GM21390 (cell line): ENCODE data around the gene HEBP2.
"Not testable (repeated sequence)": the region's sequence is repeated elsewhere in the genome, so short reads cannot be mapped to it uniquely, and the experiment has no call there.

ENCODE experiments used
- ATAC-seq: cut with Tn5 transposase; IDR thresholded peaks from one replicate; pipeline ENCODE4 v1.9.1; 2021; ENCODE audit not compliant: unreplicated experiment

The HEBP2 gene

DNA sequence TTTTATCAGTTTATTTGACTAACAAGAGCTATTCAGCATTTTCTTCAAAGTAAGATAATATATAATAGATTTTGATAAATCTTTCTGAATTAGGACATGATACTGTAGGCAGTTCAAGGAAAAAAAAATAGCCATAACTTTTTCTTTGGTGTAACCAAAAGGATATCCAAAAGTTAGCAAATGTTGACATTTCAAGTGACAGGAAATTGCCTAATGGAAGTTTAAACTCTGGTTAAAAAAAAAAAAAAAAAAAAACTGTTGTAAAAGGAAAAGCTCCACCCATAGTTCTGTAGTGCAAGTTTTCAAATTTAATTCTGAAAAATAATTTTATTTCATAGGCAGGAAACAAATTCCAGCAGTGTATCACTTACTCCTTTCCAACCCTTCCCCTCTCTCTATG lies 18.8 kb downstream of the HEBP2 start:
- no peak for ATAC-seq

DNA sequence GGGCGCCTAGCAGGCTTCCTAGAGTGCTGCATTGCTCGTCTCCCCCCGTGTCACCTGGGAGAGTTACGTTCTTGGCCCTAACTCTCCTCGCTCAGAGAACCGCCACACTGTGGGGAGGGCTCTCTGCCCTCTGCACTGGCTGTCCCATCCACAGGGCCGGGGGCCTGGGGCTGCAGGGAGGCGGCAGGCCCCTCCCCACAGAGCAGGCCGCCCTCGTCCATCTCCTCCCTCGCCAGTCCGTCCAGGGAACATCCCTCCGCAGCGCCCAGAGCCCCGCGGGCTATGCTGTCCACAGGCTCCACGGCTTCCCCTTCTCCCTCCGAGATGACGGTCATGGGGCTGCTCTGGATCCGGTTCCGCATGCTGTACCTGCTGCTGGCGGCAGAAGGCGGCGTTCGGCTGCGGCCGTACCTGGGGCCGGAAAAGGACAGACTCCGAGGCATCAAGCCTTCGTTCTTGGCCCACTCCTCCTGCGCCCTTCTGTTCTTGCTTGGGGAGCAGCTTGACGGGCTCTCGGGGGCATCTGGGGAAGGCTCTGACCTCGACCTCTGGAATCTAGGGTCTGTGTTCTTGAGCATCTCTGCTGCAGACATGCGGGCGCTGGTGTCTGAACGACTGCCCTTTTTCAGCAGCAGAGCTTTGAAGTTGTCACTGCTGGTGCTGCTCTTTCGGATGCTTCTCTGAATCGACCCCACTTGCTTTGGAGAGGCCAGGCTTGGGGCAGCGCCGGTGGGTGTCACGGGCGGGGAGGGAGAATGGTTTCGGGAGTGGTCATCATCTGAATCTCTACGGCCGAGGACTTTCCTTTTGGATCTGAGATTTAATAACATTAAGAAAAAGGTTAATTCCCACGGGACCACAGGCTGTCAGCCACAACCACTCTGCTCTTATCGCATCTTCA lies 20.2 kb downstream of the HEBP2 start:
- ATAC-seq = no peak

DNA sequence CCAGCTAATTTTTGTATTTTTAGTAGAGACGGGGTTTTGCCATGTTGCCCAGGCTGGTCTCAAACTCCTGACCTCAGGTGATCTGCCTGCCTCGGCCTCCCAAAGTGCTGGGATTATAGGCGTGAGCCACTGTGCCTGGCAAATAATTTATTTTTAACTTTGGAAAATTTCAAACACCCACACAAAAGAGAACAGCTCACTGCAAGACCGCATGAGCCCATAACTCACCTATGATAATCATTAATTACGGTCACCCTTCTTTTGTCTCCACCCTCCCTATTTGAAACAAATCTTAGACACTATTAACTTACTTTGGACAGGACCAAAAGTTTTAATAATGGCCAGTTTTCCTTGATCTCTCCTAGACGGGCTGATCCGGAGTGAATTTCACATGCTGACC lies 21.2 kb downstream of the HEBP2 start:
- not testable (repeated sequence) for ATAC-seq

DNA sequence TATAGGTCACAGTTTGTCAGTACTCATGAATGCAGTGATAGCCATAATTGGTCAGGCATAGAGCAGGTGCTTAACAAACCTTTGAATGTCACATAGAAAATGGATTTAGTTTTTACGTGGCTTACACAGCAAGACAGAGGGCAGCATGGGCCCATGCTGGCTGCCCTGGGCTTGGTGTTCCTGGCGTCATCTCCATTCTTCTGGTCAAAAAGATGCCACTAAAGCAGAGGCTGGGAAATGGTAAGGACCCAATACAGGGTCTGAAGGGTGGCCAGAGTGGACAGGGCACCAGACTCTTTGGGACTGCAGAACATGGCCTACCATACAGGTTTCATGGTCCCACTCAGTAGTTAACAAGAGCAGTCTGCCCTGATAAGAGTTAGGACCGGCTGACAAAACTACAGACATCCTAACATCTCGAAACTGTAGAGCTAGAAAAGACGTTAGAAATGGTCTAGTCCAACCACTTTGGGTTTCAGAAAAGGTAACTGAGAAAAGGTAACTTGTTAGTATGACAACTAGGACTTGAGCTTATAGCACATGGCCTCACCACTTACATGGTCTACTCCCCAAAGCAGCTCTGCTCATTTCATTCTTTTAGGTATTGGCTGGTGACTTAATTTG lies 22.6 kb downstream of the HEBP2 start:
- no peak for ATAC-seq

DNA sequence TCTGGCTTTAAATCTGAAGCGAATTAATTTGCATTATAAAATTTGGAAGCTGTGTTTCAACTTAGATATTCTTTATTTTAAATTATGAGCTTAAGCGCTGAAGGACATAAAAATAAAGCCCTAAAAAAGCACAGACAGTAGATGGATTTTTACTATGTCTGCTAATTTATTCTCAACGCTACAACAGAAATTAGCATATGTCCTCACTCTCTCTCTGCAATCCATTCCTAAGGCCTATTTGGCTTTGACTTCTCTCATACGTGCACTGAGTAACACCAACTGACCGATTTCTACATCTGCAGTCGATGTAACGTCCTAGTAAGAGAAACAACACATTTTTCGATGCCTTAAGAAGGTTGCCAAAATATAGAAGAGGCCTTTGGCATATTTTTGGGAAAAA lies 23.7 kb downstream of the HEBP2 start:
- no peak for ATAC-seq

DNA sequence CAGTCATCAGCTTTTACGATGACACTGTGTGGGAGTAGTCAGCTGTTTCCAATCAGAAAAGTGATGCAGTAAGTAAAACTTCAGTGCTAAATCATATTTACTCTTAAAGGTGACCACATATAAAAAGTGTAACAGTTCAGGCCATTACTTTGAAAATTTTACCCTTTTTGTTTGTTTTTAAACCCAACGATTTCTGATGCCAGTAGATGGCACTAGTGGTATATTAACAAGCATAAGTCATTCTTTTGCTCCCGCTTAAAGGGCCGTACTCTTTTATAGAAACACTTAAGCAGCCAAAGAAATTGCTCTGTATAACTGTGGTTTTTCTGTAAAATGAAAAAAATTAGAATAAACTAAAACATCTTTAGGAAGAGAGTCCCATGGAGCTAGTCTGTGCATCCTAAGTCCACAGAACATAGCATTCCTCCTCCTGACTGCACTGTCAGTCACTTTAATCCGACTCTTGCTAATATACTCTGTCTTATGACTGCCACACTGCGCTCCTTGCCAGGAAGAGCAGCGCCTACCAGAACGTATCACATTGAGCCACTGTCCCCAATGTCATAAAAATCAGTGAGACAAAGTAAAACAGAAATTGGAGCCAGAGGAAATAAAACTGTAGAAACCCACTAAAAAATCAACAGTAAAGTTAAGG lies 25.0 kb downstream of the HEBP2 start:
- ATAC-seq = no peak

DNA sequence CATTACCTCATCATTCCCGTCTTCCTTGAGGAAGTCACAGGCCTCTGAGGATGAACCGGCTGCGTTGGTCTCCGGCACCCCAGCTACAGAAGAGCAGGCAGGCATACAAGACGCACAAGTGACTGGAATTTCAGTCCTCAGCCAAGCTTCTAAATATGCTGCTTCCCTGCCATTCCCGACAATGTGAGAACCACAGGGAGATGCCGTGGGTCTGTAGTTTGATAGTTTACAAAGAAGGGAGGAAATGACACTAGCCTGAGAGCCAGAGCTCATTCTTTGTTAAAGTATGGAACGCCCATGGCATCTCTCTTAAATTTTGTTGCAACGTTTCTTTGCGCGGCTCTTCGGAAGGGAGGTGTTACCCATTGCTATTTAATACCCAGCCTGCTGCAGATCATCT lies 25.7 kb downstream of the HEBP2 start:
- ATAC-seq = no peak

DNA sequence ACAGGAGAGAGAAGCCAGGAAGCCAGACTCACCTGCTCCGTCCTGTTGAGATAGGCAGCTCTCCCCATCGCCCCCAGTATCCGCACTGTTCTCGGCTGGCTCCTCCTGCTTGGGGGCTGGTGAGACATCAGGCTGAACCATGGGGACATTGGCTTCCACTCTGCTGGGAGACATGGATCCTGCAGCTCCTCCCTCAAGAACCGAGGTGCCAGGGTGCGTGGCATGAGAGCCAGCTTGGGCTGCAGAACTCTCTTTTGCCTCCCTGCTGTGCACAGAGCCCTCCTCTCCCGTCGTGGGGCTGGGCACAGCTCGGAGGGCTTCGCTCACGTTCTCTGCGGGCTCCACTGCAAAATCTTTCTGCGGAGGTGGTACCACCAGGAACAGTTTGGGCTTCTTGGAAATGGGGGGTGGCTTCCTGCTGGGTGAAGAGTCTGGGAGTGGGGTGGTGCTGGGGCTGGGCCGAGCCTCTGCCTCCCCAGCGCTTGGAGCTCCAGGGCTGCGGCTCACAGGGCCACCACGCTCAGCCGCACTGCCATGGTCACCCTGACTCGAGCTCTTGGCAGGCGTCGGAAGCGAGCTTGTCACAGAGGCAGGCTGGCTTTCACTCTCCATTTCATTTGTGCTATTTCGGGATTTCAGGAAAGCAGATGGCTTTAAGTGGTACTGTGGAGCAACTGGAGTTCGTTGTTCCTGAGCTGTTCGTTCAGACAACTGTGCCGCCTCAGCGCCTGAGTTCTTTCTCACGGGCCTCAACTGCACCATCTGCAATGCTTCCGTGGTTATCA lies 26.5 kb downstream of the HEBP2 start:
- no peak for ATAC-seq

DNA sequence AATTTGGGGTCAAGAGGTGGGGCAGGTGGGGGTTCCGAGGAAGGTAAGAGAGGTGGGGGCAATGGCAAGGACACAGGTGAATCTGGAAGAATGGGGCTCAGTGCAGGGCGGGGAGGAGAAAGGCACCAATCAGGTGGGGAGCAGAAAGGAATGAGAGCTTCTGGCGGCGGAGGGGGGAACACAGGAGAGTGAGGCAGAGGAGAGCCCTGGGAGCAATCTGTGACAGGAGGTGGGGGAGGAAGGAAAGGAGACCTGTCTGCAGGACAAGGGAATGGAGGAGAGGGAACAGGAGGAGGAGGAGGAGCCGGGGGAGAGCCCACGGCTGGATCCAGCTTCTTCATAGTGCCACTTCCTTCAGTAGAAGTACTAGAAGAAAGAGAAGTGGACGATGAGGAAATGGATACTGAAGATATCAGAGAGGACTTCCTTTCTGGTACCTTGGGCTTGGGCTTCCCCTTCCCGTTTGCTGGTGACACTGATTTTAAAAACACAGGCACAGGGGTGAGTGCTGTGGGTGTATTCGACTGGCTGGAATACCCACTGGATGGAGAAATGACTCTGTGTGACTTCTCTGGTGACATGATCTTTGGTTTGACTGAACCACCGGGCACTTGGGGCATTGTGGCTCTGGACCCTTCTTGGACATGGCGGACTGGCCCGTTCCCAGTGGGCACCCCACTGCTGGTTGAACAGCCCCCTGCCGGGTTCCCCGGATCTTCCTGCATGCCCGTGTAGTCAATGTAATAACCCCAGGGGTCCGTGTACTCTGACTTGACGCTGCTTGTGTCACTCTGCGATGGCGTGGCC lies 27.4 kb downstream of the HEBP2 start:
- no peak for ATAC-seq

DNA sequence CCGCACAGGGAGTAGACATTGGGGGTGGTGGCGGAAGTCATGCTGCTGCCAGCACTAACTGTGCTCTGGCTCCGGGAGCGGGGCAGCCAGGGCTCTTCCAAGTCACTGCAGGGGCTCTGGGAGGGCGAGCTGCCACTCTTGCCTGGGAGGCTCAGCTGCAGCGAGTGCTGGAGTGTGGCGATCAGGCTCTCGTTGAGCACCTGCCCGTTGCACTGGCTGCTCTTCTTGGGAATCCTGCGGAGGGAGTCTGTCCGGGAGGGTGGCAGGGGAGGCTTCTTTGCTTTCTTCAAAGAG lies 28.0 kb downstream of the HEBP2 start:
- ATAC-seq = no peak

DNA sequence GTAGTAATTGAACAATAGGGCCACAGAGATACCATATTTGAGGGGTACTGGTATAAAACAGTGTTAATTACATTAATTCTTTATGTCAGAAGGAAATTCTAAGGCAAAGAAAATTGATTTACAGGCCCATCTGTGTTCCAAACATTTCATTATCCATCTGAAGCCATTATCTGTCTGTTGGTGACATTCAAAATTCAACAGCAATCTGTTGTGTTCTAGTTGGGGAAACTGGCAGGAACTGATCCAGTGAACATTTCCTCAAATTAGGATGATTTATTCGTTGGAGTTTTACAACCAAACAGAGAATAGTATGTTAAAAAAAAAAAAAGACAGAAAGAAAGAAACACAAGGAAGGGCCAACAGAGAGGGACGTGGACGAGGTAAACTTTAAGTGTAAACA lies 30.1 kb downstream of the HEBP2 start:
- ATAC-seq = no peak

DNA sequence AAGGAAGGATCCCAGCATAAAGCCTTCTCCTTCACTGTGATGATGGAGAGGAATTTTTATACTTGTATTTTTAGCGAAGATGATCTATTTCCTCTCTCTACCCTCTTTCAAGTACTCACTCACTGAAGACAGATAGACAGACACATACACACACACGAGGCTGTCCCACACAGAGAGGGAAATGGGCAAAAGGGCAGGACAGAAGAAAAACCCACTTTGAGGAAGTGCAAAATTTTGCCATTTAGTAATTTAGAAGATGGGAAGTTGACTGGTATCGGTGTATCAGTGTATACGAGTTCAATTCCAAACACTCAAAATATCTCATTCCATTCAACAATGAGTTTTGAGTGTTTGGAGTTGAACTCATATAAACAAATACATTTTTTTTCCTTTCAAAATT lies 30.9 kb downstream of the HEBP2 start:
- no peak for ATAC-seq

DNA sequence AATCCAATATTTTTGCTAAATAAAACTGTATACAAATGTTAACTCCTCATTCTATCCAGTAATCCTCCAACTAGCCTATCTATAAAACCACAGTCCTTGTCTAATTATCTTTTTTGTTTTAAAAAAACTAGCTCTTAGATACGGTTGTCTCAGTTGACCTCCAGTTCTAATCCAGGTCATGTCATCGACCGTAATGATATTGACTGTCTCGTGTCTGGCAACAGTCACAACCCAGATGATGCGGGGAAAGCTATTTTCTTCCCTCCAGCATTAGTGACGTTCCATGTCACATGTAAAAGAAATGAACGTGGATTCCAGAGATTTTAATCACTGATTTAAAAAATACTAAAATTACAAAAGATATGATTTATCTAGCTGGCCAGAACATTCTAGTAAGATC lies 35.5 kb downstream of the HEBP2 start:
- no peak for ATAC-seq

DNA sequence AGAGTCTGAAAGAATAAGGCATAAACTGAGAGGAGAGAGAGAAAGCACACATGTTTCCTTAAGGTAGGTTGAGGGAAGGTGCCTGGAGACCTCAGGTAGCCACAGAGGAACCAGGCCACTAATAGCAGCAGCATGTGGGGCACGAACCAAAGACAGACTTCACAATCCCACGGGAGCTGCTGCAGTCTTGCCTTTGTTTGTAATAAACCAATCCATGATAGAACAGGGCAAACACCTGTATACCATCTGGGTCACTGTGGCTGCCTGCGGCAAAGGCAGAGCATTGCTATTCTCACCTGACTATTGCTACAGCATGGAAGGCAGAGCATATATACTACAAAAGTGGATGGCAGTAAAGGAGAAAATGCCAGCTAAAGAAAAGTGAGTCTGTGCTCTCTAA lies 36.3 kb downstream of the HEBP2 start:
- ATAC-seq = no peak

DNA sequence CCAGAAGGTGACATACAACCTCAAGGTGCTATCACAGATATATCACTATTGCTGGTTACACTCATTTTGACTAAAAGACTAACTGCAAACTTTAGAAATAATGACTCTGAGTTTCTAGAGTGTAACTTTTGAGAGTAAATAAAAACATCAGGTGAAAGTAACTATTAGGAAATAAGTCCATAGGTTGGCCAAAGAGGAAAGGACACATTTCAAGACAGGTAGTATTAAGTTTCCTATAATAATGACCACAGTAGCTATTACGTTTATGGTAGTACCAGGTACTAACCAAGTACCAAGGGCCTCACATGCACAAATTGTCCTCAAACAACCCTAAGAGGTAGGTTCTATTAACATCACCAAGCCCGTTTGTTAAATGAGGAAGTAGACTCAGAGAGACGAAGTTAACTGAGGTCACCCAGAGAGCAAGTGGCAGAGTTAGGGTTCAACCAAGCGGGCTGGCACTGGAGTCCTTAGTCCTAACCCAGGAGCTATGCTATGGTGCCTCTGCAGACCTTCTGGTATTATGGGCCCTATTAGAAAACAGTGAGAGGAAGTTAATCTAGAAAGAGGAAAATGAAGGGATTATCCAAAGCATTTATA lies 36.8 kb downstream of the HEBP2 start:
- ATAC-seq = no peak

DNA sequence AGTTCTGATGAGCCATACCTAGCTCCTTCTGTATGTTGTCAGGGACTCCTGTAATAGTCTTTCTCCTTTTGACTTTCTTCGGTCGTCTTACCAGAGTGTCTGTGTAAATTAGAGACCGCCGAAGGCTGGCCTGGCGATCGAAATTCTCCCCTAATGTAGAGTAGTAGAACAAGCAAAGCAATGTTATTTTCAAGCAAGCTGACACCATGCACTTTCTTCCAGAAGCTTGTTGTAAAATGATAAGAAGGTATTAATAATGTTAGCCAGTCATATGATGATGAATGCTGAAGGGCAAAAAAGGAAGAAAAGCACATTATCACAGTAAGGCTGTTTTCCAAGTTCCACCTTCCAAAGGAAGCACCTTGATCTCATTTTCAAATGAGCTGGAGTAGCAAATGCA lies 37.9 kb downstream of the HEBP2 start:
- ATAC-seq = no peak

DNA sequence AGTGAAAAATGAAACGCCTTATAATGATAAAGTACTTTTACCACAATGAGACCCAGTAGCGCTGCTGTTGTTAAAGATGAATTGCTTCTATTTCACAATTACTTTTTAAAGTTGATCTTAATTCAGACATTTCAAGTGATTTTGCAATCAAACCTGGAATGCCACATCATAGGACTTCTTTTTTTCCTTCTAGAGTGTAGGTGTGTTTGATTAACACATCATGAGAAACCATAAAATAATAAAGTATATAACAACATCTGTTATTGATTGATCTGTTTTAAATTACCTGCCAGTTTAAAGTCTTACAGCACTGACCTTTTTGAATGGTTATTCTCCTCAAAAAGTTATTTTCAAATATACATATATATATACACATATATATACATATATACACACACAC lies 38.6 kb downstream of the HEBP2 start:
- ATAC-seq = no peak

DNA sequence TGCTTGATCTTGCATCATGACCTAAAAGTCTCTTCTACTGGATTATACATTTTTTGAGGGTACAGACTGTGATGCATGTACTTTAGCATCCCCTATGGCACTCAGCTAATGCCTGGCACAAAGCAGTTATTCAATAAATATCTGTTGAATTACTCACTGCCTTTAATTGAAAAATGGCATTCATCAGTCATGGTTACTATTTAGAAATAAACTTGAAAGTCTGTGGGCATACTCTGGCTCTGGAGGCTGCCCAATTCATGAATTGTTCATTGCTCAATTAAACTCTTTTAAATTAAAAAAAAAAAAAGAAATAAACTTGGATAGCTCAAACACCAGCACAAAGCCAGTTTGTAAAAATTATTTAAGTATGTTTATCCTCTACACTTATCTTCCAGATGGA lies 40.0 kb downstream of the HEBP2 start:
- ATAC-seq = no peak

DNA sequence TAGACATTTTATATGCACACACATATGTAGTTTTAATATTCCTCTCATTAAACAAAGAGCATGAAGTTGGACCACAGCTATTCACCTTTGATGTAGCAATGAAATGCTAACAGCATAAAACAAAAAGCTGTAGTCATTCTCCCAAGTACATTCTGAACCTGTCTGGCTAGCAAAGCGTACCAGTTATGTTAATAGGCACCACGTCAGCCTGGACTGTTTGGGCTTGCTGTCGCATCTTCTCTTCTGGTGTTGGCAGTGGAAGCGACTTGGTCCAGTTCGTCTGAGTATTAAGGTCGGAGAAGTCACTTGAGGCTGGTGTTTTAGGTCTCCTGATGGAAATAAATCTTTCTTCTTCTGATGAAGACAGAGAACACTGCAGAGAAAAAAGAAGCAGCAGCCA lies 42.8 kb downstream of the HEBP2 start:
- ATAC-seq = no peak

DNA sequence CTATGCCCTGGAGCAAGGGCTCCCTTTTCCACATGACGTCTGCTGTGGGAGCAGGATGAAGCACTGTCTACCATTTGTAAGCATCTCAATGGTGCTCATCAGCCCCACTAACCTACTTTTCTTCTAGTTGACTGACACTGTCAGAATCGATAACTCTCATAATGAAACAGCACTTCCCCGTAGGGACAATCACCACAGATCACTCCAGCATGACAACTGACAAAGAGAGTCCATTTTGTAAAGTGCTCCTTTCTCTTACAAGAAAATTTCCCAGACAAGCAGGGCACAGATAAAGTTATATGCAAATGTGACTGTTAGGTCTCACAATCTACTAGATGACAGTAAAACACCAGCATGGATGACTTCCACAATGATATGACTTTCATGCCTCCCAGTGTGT lies 46.4 kb downstream of the HEBP2 start:
- peak; percentile 45 for ATAC-seq
